Measurements from ENCODE around the gene MBNL2. TPM values are rescaled to one million over a fixed set of nuclear protein-coding genes. Genes with fewer than 3 reads are reported as not detected.

Gene MBNL2
- total and polyA plus RNA-seq, 10 of the 15 experiments (the other 5 are each of a cell fraction or from before 2014, with no cell fraction given) = 1.6 to 9.7 (median 6.7) TPM

GRCh38 chr13:97426695-97427094 lies 204.6 kb downstream of the MBNL2 start (continued):
- TF ChIP-seq SMAD5 (IDR thresholded peaks at IDR 0.05; ENCODE audit: low read depth) = no peak
- no peak for TF ChIP-seq MEF2B (IDR thresholded peaks at IDR 0.05; ENCODE audit: partially characterized antibody, poor library complexity, severe bottlenecking)
- no peak for TF ChIP-seq CHD2 (IDR thresholded peaks at IDR 0.05; ENCODE audit: borderline replicate concordance, low read depth, low read length)

GRCh38 chr13:97429681-97430081 lies 207.5 kb downstream of the MBNL2 start:
- ChIA-PET SMC1A (ENCODE audit: uncharacterized antibody, unreplicated experiment) (interaction anchor here (1.2 to 12.0 kb wide), 2 partner anchors 24 to 28 kb away, joined by 3 to 165 read pairs; no protein-coding TSS in a partner anchor), CTCF (no interaction called here), POLR2A (no interaction called here), RAD21 (ENCODE audit: unreplicated experiment) (no interaction called here)
- in situ Hi-C loops (cut with MboI) (loop anchor here (25.0 kb wide), 2 partner anchors 1133 to 1742 kb away; partner anchors contain the start of gene DNAJC3), intact Hi-C loops (cut with micrococcal nuclease; ENCODE audit: unreplicated experiment) (loop anchor here (5.0 to 10.0 kb wide), 3 partner anchors 317 to 1752 kb away; partner anchors contain the start of gene DNAJC3)
- H3K9me3 ChIP-seq (replicated peaks; ENCODE audit: control insufficient read depth, insufficient read depth, low read length) = no peaks in the 10 kb centered on the region
- 99% methylated on average over 6 of the region's 6 CpGs for WGBS (ENCODE audit: insufficient coverage, insufficient replicate concordance, low lambda C conversion rate, missing lambda C conversion rate)
- no peak overlapping the region for H3K9ac ChIP-seq (ENCODE audit: control insufficient read depth, insufficient read depth, low read length)
- no peak overlapping the region for H3K27ac ChIP-seq (ENCODE audit: control insufficient read depth, insufficient read depth)
- ATAC-seq (no peak), DNase-seq (ENCODE audit: low read depth, low spot score) (no peak), FAIRE-seq (no peak)
- TF ChIP-seq MTA3 (IDR thresholded peaks at IDR 0.05; ENCODE audit: borderline replicate concordance, low read length) (no peak), E2F8 (IDR thresholded peaks at IDR 0.05; ENCODE audit: low read depth, partially characterized antibody) (no peak), ZBTB33 (IDR thresholded peaks at IDR 0.05) (no peak), CHD4 (IDR thresholded peaks at IDR 0.05) (no peak)
- no peaks in the 10 kb centered on the region for H3K27me3 ChIP-seq (replicated peaks in 1 of 2; ENCODE audit: control insufficient read depth in 2 of 2, insufficient read depth in 2 of 2, low read length in 1 of 2)
- no peak overlapping the region for H3K4me2 ChIP-seq (ENCODE audit: control insufficient read depth, insufficient read depth)
- no peaks in the 10 kb centered on the region for H3K36me3 ChIP-seq (ENCODE audit: control insufficient read depth in 2 of 2, insufficient read depth in 2 of 2, low read length in 1 of 2)
- BruUV-seq (replicated peaks) = no TSS peak
- peaks cover 4% of the 10 kb centered on the region for H3K79me2 ChIP-seq (ENCODE audit: control insufficient read depth, insufficient read depth, low read length)
- H3K4me1 ChIP-seq (ENCODE audit: control insufficient read depth, insufficient read depth, low read length) = no peaks in the 10 kb centered on the region
- peak overlapping the region; percentile 14; the same call in 1 of the 2 replicates for H3K4me3 ChIP-seq
- no peaks in the 10 kb centered on the region for H4K20me1 ChIP-seq (ENCODE audit: control insufficient read depth, insufficient read depth)
- H2AFZ ChIP-seq (ENCODE audit: control insufficient read depth, low read depth, low read length) = no peak overlapping the region

Measured in GM12878 (cell line).